Suprapubic skin (tissue), 4 donors: ENCODE results near the gene KCNMB2. TPM values are rescaled to one million over a fixed set of nuclear protein-coding genes. Genes with fewer than 3 reads are reported as not detected.
"Not testable (repeated sequence)": the region's sequence is repeated elsewhere in the genome, so short reads cannot be mapped to it uniquely, and the experiment has no call there.

Experiments
- DNase-seq, 2 donors: peaks; one replicate each; pipeline ENCODE4 v3.0.0-alpha.2; 2019; ENCODE audit warnings: low spot score in 2 of 2
- H3K27ac ChIP-seq: fragments of 200-600 bp; sonication (generic); one replicate; pipeline ENCODE4 v1.5.1; 2019
- H3K27me3 ChIP-seq: fragments of 200-600 bp; sonication (generic); one replicate; pipeline ENCODE4 v1.5.1; 2019
- H3K36me3 ChIP-seq: fragments of 200-600 bp; sonication (generic); one replicate; pipeline ENCODE4 v1.5.1; 2019
- H3K4me1 ChIP-seq: fragments of 200-600 bp; sonication (generic); one replicate; pipeline ENCODE4 v1.5.1; 2019
- H3K4me3 ChIP-seq: fragments of 200-600 bp; sonication (generic); one replicate; pipeline ENCODE4 v1.5.1; 2019; ENCODE audit warnings: mild to moderate bottlenecking
- H3K9me3 ChIP-seq: fragments of 200-600 bp; sonication (generic); one replicate; pipeline ENCODE4 v1.5.1; 2019
- CTCF ChIP-seq, 2 donors: fragments of 200-600 bp in 1 of 2; fragments of 450-650 bp in 1 of 2; sonication (generic) in 1 of 2; IDR thresholded peaks; one replicate each; pipeline ENCODE4 v1.5.1; 2016 to 2019; ENCODE audit warnings: antibody characterized with exemption in 2 of 2, mild to moderate bottlenecking in 1 of 2, moderate library complexity in 1 of 2
- EP300 ChIP-seq: sonication (generic); formaldehyde crosslinking; IDR thresholded peaks from one replicate; pipeline ENCODE4 v1.6.1; 2017; ENCODE audit warnings: antibody characterized with exemption
- POLR2A ChIP-seq, 2 donors: fragments of 450-650 bp; IDR thresholded peaks; one replicate each; pipeline ENCODE4 v1.6.1; 2017; ENCODE audit warnings: antibody characterized with exemption in 2 of 2, mild to moderate bottlenecking in 2 of 2, moderate library complexity in 2 of 2
- POLR2AphosphoS5 ChIP-seq, 3 donors: sonication (generic); formaldehyde crosslinking; IDR thresholded peaks; one replicate each; pipeline ENCODE4 v1.6.1; 2017; ENCODE audit warnings: antibody characterized with exemption in 3 of 3
- WGBS: methylation state at CpG from one replicate; pipeline ENCODE4 v1.1.5; 2018; 5-methylcytosine and 5-hydroxymethylcytosine counted together
- total RNA-seq, 4 donors: library from RNA; depleted of rRNA; stranded (reverse); fragments of >200 nt; gene quantifications; one replicate each; pipeline ENCODE4 v1.1.0, GENCODE V29; 2016

Gene KCNMB2
- total RNA-seq, 4 donors from 2014 or later, result 0.42 TPM; not detected in 3

DNA sequence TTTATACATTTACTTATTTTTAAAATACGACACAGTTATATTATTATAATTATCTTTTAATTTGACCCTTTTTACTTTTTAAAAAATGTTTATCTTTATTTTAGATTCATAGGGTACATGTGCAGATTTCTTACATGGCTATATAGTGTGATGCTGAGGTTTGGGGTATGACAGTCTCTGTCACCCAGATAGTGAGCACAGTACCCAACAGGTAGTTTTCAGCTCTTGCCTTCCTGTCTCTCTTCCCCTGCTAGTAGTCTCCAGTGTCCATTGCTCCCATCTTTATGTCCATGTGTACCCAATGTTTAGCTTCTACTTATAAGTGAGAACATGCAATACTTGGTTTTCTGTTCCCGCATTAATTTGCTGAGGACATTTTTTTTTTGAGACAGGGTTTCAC is 21.8 kb upstream of the KCNMB2 start:
- no peak overlapping the region for H3K4me3 ChIP-seq
- no peaks in the 10 kb centered on the region for H3K36me3 ChIP-seq
- no peaks in the 10 kb centered on the region for H3K4me1 ChIP-seq
- H3K27me3 ChIP-seq, result no peaks in the 10 kb centered on the region
- H3K27ac ChIP-seq, result no peak overlapping the region
- WGBS, result 90% methylated on average over 2 of the region's 2 CpGs
- no peak for TF ChIP-seq POLR2AphosphoS5 (IDR thresholded peaks at IDR 0.05)
- DNase-seq, result no peak
- no peaks in the 10 kb centered on the region for H3K9me3 ChIP-seq

DNA sequence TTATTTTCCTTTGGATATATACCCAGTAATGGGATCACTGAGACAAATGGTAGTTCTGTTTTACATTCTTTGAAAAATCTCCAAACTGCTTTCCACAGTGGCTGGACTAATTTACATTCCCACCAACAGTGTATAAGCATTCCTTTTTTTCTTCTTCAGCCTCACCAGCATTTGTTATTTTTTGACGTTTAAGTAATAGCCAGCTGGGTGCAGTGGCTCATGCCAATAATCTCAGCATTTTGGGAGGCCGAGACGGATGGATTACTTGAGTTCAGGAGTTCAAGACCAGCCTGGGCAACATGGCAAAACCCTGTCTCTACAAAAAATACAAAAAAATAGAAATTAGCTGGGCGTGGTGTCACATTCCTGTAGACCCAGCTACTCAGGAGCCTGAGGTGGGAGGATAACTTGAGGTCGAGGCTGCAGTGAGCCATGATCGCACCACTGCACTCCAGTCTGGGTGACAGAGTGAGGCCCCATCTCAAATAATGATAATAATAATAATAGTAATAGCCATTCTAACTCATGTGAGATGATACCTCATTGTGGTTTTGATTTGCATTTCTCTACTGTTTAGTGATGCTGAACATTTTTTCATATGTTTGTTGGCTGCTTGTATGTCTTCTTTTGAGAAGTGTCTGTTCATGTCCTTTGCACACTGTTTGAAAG is 21.0 kb upstream of the KCNMB2 start:
- H3K4me1 ChIP-seq, DNase-seq, H3K36me3 ChIP-seq, H3K27ac ChIP-seq, H3K9me3 ChIP-seq, H3K27me3 ChIP-seq, H3K4me3 ChIP-seq: not testable (repeated sequence)
- 83% methylated on average over 6 of the region's 6 CpGs for WGBS

GRCh38 chr3:178517665-178518334 is 18.4 kb upstream of the KCNMB2 start:
- Histone ChIP-seq H3K27me3 (no peaks in the 10 kb centered on the region), H3K36me3 (no peaks in the 10 kb centered on the region), H3K4me1 (no peaks in the 10 kb centered on the region), H3K27ac (no peak overlapping the region), H3K4me3 (no peak overlapping the region), H3K9me3 (no peaks in the 10 kb centered on the region)
- TF ChIP-seq POLR2AphosphoS5 (IDR thresholded peaks at IDR 0.05) (no peak), EP300 (no peak), CTCF (IDR thresholded peaks at IDR 0.05) (no peak), POLR2A (IDR thresholded peaks at IDR 0.05) (no peak)
- 89% methylated on average over 7 of the region's 7 CpGs for WGBS
- DNase-seq, result no peak

GRCh38 chr3:178518660-178519396 is 17.4 kb upstream of the KCNMB2 start:
- H3K4me3 ChIP-seq, result no peak overlapping the region
- H3K27me3 ChIP-seq, result no peaks in the 10 kb centered on the region
- no peak overlapping the region for H3K27ac ChIP-seq
- WGBS, result 65% methylated on average over 6 of the region's 6 CpGs
- no peak for TF ChIP-seq EP300
- TF ChIP-seq POLR2AphosphoS5 (IDR thresholded peaks at IDR 0.05), result no peak
- TF ChIP-seq POLR2A (IDR thresholded peaks at IDR 0.05), result no peak
- no peak for TF ChIP-seq CTCF (IDR thresholded peaks at IDR 0.05)
- no peaks in the 10 kb centered on the region for H3K9me3 ChIP-seq
- DNase-seq, result no peak
- H3K4me1 ChIP-seq, result no peaks in the 10 kb centered on the region
- no peaks in the 10 kb centered on the region for H3K36me3 ChIP-seq

DNA sequence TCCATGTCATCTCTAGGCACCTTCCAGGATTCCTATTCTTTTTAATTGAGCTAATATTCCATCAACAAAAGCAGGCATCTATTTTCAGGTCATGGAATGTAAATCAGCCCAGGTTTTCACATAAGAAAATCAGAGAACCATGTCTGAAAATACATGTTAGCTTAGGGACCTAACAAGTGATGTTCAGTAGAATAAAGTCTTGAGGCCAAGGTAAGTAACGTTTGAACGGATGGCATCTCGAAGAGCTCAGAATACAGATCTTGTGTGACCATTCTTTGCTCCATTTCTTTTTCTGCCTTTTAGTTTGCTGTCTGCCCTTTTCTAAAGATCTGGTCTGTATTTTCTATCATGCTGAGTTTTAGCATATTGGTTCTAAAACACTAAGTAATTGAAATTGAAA is 16.5 kb upstream of the KCNMB2 start:
- whole genome bisulfite sequencing, result 96% methylated on average over 3 of the region's 3 CpGs
- no peaks in the 10 kb centered on the region for H3K36me3 ChIP-seq
- H3K4me3 ChIP-seq, result no peak overlapping the region
- no peaks in the 10 kb centered on the region for H3K4me1 ChIP-seq
- H3K27me3 ChIP-seq, result no peaks in the 10 kb centered on the region
- H3K9me3 ChIP-seq, result no peaks in the 10 kb centered on the region
- no peak for TF ChIP-seq POLR2A (IDR thresholded peaks at IDR 0.05)
- TF ChIP-seq POLR2AphosphoS5 (IDR thresholded peaks at IDR 0.05), result no peak
- no peak for TF ChIP-seq EP300
- no peak for TF ChIP-seq CTCF (IDR thresholded peaks at IDR 0.05)
- no peak for DNase-seq
- H3K27ac ChIP-seq, result no peak overlapping the region

DNA sequence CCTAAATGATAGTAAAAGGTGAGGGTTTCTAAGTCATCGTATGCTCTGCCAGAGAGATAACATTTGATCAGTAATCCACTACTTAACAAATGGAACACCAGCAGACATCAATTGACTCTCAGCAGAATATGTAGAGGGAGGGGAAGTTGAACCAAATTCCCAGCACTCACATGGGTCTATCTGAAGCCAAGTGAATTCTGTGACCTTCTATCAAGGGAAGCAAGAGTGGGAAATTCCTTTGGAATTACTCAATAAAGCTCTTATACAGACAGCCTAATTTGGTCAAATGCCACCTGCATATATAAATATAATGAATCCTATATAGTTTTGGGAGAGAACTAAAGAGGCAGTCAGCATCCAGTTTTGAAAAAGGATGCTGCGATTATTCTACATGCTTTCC is 15.8 kb upstream of the KCNMB2 start:
- no peak overlapping the region for H3K27ac ChIP-seq
- H3K9me3 ChIP-seq, result no peaks in the 10 kb centered on the region
- H3K4me3 ChIP-seq, result no peak overlapping the region
- H3K36me3 ChIP-seq, result no peaks in the 10 kb centered on the region
- TF ChIP-seq EP300 (no peak), CTCF (IDR thresholded peaks at IDR 0.05) (no peak), POLR2A (IDR thresholded peaks at IDR 0.05) (no peak), POLR2AphosphoS5 (IDR thresholded peaks at IDR 0.05) (no peak)
- H3K27me3 ChIP-seq, result no peaks in the 10 kb centered on the region
- H3K4me1 ChIP-seq, result no peaks in the 10 kb centered on the region
- no peak for DNase-seq
- 92% methylated on average over 2 of the region's 2 CpGs for WGBS
